Memory B cell (primary cell): ENCODE results near the gene RASAL2.
A peak's percentile ranks its signal among the peaks of the same experiment; 100 is the strongest.

Experiments used
- ATAC-seq: fragments of 150-1000 bp; cut with Tn5 transposase; 2 replicates; pipeline ENCODE4 v1.10.0; 2021; ENCODE audit warnings: low read depth, mild to moderate bottlenecking, moderate library complexity
- DNase-seq, 2 donors: peaks; one replicate each; pipeline ENCODE4 v3.0.0; 2022; ENCODE audit warnings: low spot score in 2 of 2
- H3K27ac Mint-ChIP-seq: one replicate; pipeline ENCODE4 v1.8.0; 2022; ENCODE audit warnings: mild to moderate bottlenecking, moderate library complexity, mixed read lengths
- H3K27me3 Mint-ChIP-seq: one replicate; pipeline ENCODE4 v1.8.0; 2022; ENCODE audit warnings: mixed read lengths
- H3K36me3 Mint-ChIP-seq: one replicate; pipeline ENCODE4 v1.8.0; 2022; ENCODE audit warnings: mild to moderate bottlenecking, mixed read lengths
- H3K4me1 Mint-ChIP-seq: one replicate; pipeline ENCODE4 v1.8.0; 2022; ENCODE audit warnings: mixed read lengths
- H3K4me3 Mint-ChIP-seq: one replicate; pipeline ENCODE4 v1.8.0; 2022; ENCODE audit warnings: mild to moderate bottlenecking, moderate library complexity, mixed read lengths
- H3K9me3 Mint-ChIP-seq: one replicate; pipeline ENCODE4 v1.8.0; 2022; ENCODE audit warnings: mixed read lengths

RASAL2 gene

DNA sequence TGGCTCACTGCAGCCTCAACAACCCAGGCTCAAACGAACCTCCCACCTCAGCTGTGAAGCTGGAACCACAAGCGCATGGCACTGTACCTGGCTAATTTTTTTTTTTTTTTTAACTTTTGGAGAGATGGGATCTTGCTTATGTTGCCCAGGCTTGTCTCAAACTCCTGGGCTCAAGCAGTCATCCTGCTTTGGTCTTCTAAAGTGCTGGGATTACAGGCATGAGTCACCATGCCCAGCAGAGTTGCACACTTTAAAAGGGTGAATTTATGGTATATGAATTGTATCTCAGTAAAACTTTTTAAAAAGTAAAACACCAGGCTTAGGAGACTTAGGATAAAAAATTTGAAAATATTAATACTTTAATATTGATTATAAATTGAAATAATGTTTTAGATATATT lies 303.8 kb downstream of the RASAL2 start:
- H3K27me3 Mint-ChIP-seq, result peaks cover 2% of the 10 kb centered on the region
- H3K4me1 Mint-ChIP-seq, result no peaks in the 10 kb centered on the region
- no peaks in the 10 kb centered on the region for H3K36me3 Mint-ChIP-seq
- H3K4me3 Mint-ChIP-seq, result no peak overlapping the region
- DNase-seq (no peak), ATAC-seq (no peak)
- H3K27ac Mint-ChIP-seq, result no peak overlapping the region
- peaks cover 2% of the 10 kb centered on the region for H3K9me3 Mint-ChIP-seq

DNA sequence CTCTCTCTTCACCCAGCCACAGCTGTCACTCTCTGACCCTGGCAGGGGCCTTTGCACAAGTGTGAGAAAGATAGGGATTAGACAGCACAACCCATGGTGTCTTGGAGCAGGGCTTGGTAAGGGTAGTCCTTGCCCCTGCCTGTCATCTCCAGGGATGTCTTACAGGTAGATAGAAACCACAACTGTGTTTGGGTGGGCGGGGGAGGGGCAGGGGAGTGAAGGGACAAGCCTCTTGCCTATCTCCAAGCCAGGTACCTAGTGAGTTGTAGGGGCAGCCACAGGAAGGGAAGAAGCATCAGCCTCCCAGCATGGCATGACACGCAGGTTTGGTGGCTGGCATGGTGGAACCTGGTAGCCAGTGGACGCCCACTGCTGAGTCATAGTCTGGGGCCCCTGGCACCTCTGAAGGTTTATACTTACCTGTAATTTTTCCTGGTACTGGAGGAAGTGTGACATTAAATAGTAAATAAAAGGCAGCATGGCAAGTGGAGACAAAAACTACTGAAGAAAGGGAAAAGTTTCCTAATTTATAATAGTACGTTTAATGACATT lies 305.3 kb downstream of the RASAL2 start:
- Mint-ChIP-seq H3K4me3 (no peak overlapping the region), H3K27ac (no peak overlapping the region), H3K4me1 (no peaks in the 10 kb centered on the region), H3K36me3 (no peaks in the 10 kb centered on the region), H3K9me3 (peaks cover 2% of the 10 kb centered on the region), H3K27me3 (no peaks in the 10 kb centered on the region)
- ATAC-seq, result no peak
- no peak for DNase-seq

DNA sequence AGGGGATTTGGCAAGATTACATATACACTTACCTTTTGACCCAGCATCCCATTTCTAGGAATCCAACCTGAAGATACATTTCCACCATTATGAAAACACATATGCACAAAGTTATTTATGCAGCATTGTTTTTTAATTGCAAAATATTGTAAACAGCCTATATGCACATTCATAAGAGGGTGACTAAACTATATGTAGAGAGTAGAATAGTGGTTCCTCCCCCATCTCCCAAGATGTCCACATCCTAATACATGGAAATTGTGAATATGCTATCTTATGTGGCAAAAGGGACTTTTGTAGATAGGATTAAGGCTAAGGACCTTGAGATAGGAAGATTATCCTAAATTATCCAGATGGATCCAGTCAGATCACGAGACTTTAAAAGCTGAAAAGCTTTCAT lies 311.2 kb downstream of the RASAL2 start:
- Mint-ChIP-seq H3K4me3 (no peak overlapping the region), H3K36me3 (peaks cover 2% of the 10 kb centered on the region), H3K27me3 (peaks cover 11% of the 10 kb centered on the region), H3K4me1 (no peaks in the 10 kb centered on the region), H3K27ac (no peak overlapping the region), H3K9me3 (peaks cover 3% of the 10 kb centered on the region)
- ATAC-seq (no peak), DNase-seq (no peak)

DNA sequence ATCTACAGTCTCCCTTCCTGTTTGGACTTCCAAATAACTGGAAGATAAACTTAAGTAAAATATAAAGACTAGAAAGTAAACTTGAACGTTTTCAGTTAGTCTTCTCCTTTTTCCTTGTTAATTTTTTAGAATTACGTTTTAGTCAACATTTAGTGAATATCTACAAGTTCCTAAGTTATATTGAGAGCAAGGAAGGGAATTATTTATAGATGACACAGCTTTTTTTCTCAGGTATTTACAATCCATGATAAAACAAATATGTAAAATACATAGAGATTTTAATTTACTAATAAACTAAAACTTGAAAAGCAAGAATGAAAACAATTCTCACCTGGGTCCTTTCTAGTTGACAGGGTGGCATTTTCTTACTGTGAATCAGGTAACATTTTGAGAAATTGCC lies 313.3 kb downstream of the RASAL2 start:
- peaks cover 11% of the 10 kb centered on the region for H3K27me3 Mint-ChIP-seq
- peaks cover 2% of the 10 kb centered on the region for H3K36me3 Mint-ChIP-seq
- H3K4me1 Mint-ChIP-seq, result peaks cover 5% of the 10 kb centered on the region
- DNase-seq (no peak), ATAC-seq (no peak)
- H3K9me3 Mint-ChIP-seq, result peaks cover 6% of the 10 kb centered on the region
- no peak overlapping the region for H3K4me3 Mint-ChIP-seq
- H3K27ac Mint-ChIP-seq, result no peak overlapping the region

DNA sequence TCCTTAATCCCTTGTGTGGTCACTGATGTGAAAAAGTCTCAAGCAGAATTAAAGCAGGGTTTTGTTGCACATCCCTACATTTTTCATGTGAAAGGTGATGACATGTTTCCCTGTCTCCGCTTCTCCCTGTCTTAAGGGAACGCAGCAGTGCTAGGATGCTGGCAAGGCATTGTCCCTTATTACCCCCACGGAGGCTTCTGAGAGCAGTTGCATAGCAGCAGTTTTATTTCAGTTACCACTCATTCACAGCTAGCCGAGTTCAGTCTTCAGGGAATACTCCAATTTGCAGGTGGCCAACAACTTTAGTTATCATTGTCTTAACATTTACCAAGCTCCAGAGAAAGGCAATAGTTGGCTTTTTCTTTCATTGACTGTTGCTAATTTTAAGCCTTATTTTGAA lies 313.8 kb downstream of the RASAL2 start:
- Mint-ChIP-seq H3K4me1 (peaks cover 7% of the 10 kb centered on the region), H3K36me3 (peaks cover 2% of the 10 kb centered on the region), H3K4me3 (no peak overlapping the region), H3K27me3 (peaks cover 11% of the 10 kb centered on the region), H3K9me3 (peaks cover 6% of the 10 kb centered on the region), H3K27ac (no peak overlapping the region)
- DNase-seq (no peak), ATAC-seq (no peak)

DNA sequence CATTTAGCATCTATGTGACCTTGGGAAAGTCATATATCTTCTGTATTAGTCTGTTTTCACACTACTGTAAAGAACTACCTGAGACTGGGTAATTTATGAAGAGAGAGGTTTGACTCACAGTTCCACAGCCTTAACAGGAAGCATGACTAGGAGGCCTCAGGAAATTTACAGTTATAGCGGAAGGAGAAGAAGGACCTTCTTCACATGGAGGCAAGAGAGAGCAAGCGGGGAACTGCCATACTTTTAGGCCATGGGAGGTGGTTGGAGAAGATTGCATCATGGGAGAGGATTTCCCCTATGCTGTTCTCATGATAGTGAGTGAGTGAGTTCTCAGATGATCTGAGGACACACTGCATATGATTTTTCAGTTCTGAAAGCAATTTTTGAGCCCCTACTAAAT lies 315.0 kb downstream of the RASAL2 start:
- H3K27me3 Mint-ChIP-seq, result peaks cover 11% of the 10 kb centered on the region
- H3K4me1 Mint-ChIP-seq, result peaks cover 10% of the 10 kb centered on the region
- no peak overlapping the region for H3K4me3 Mint-ChIP-seq
- ATAC-seq (no peak), DNase-seq (no peak)
- H3K36me3 Mint-ChIP-seq, result peaks cover 2% of the 10 kb centered on the region
- H3K27ac Mint-ChIP-seq, result no peak overlapping the region
- H3K9me3 Mint-ChIP-seq, result peaks cover 6% of the 10 kb centered on the region

DNA sequence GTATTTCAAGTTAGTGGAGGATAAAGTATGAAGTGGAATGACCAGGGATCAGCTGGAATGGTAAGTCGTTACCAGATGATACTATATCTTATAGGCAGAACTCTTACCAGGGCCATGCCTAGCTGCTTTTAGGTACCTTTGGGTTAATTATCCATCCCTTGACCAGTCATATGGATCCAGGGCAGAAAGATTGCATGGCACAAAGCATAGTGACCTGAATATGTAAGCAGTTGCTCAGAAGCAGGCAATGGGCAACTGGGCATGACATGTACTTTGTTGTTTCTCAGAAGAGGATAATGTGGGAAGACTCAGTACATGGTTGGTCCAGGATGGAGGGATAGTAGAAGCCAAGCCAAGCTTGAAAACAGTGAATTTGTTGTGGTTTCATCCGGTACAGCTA lies 315.6 kb downstream of the RASAL2 start:
- peaks cover 6% of the 10 kb centered on the region for H3K9me3 Mint-ChIP-seq

DNA sequence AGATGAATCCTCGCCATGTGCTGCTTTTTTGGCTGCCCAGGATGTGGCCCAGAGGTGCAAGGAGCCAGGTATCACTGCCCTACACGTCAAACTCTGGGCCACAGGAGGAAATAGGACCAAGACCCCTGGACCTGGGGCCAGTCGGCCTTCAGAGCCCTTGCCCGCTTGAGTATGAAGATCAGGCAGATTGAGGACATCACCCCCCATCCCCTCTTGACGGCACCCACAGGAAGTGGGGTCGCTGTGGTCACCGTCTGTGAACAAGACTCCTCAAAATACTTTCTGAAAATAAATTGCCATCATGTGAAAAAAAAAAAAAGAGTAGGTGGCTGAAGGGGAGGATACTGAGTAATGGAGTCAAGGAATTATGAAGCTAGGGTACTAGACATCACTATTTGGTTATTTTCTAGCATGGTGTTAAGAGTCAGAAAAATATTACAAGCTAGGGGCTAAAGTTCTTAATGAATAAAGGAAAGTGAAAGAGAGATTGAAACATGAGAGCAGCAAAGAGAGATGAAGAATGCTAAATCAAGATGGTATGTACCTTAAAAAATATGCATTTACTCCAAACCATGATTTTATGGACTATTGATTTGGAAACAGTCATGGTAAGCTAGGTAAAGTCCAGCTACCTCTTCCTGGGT lies 318.0 kb downstream of the RASAL2 start:
- H3K27me3 Mint-ChIP-seq, result peaks cover 8% of the 10 kb centered on the region
- peak overlapping the region; percentile 15 for H3K4me3 Mint-ChIP-seq
- H3K4me1 Mint-ChIP-seq, result peaks cover 10% of the 10 kb centered on the region
- peaks cover 6% of the 10 kb centered on the region for H3K9me3 Mint-ChIP-seq
- peaks cover 2% of the 10 kb centered on the region for H3K36me3 Mint-ChIP-seq
- no peak for DNase-seq
- ATAC-seq, result peak; percentile 14
- peak overlapping the region; percentile 2 for H3K27ac Mint-ChIP-seq

More for the DNA sequence above, 315.6 kb downstream of the RASAL2 start:
- peaks cover 10% of the 10 kb centered on the region for H3K4me1 Mint-ChIP-seq
- H3K36me3 Mint-ChIP-seq, result peaks cover 2% of the 10 kb centered on the region
- H3K27me3 Mint-ChIP-seq, result peaks cover 11% of the 10 kb centered on the region
- DNase-seq, result no peak
- H3K27ac Mint-ChIP-seq, result no peak overlapping the region
- no peak for ATAC-seq
- no peak overlapping the region for H3K4me3 Mint-ChIP-seq

DNA sequence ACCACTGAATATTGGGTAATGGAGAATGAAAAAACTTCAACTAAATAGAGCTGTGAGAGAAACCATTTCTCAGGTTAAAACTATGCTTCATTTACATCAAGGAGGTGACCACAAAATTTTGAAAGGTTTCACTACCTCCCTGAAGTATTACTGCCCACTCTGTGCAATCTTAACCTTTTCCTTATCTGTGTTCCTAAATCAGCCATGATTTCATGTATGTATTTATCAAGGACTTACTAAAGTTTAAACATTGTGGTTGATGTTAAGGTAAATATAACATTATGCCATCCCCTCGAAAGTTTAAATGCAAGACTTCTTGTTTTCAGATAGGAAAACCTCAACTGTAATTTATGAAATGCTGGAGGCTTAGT lies 318.5 kb downstream of the RASAL2 start:
- peaks cover 4% of the 10 kb centered on the region for H3K36me3 Mint-ChIP-seq
- peaks cover 10% of the 10 kb centered on the region for H3K4me1 Mint-ChIP-seq
- H3K27ac Mint-ChIP-seq, result peak overlapping the region; percentile 2
- DNase-seq (no peak), ATAC-seq (peak; percentile 53)
- no peak overlapping the region for H3K4me3 Mint-ChIP-seq
- H3K9me3 Mint-ChIP-seq, result peaks cover 8% of the 10 kb centered on the region
- H3K27me3 Mint-ChIP-seq, result peaks cover 8% of the 10 kb centered on the region

DNA sequence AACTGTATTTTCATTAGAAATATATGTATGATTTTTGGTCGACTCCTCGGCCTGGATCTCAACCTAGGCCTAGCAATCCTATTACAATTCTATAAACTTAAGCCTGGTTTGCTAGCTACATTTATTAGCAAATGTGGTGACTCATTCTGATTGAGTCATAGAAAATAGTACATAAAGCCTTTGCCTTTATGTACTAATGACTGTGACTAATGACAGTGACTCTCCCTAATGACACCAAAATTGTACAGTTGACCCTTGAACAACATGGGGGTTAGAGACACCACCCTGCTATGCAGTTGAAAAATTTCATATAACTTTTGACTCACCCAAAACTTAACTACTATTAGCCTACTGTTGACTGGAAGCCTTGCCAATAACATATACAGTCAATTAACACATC lies 324.0 kb downstream of the RASAL2 start:
- Mint-ChIP-seq H3K27ac (no peak overlapping the region), H3K4me1 (peaks cover 8% of the 10 kb centered on the region), H3K36me3 (peaks cover 2% of the 10 kb centered on the region), H3K27me3 (no peaks in the 10 kb centered on the region), H3K9me3 (peaks cover 2% of the 10 kb centered on the region), H3K4me3 (no peak overlapping the region)
- DNase-seq, result no peak
- no peak for ATAC-seq

DNA sequence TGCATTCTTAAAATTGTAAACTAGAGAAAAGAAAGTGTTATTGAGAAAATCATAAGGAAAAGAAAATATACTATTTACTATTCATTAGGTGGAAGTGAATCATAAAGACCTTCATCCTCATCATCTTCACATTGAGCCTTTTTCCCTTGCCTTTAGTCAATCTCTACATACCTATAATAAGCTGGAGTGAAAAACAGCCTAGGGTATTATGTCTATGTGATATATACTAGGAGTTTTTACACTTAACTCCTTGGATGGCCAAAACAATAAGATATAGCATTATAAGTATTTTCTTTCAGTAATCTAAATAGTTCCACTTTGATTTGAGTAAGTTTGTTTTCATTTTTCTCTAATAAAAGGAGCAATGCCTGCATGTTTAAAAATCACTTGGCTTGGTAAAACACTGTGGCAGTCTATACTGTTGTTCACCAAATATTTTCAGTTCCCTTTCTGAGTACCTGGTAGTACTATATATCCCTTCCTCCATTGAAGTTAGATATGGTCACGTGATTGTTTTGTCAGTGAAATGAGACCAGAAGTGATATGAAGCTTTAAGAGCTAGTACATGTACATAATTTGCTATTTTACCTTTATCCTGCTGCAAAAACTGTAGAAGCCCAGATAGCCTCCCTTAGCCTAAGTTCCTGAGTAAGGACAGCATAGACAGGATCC lies 324.5 kb downstream of the RASAL2 start:
- no peak overlapping the region for H3K27ac Mint-ChIP-seq
- peaks cover 2% of the 10 kb centered on the region for H3K9me3 Mint-ChIP-seq
- DNase-seq (peak in 1 of 2 donors; percentile 1), ATAC-seq (peak; percentile 98)
- H3K36me3 Mint-ChIP-seq, result peaks cover 2% of the 10 kb centered on the region
- no peaks in the 10 kb centered on the region for H3K27me3 Mint-ChIP-seq
- peaks cover 7% of the 10 kb centered on the region for H3K4me1 Mint-ChIP-seq
- no peak overlapping the region for H3K4me3 Mint-ChIP-seq

DNA sequence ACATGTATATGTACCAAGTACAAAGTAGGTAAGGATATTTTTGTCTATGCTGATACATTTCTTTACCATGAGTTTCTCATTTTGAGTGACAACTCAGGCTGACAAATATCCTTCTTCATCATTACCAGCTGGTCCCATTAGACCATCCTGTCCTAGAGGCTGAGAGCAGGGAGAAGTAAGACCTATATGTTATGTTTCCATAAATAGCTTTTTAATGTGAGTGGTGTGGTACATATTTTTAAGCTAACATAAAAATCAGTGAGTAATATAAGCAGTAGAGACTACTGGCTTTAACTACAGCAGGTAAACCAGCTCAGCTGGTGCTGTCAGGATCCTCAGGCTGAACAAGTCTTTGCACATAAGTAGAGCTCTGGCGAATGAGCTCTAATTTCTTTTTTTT lies 340.5 kb downstream of the RASAL2 start:
- H3K27me3 Mint-ChIP-seq, result peaks cover 2% of the 10 kb centered on the region

DNA sequence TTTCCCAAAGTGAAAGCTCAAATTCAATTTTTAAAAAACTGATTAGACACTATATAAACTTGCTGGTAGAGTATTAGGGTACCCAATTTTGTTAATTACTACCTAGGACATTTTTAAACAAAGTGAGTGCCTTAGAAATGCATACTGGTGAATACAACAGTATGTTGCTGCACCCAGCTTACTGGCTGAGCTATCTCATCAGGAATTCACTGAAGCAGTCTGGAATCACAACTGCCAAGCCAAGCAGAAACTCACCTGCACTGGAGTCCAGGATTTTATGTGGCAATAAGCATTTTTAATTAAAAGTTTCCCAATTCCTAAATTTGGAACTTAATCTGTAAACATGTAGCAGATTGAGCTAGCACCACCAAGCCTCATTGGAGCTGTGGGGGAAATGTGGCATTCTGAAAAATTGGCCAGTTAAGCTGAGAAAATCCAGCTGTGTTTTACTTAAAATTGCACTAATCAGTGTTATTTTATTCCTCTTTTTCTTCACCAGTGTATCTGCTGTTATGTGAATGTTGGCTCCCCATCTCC lies 341.1 kb downstream of the RASAL2 start:
- DNase-seq (no peak), ATAC-seq (no peak)
- peaks cover 4% of the 10 kb centered on the region for H3K27me3 Mint-ChIP-seq
- no peaks in the 10 kb centered on the region for H3K36me3 Mint-ChIP-seq
- no peaks in the 10 kb centered on the region for H3K9me3 Mint-ChIP-seq
- H3K4me1 Mint-ChIP-seq, result no peaks in the 10 kb centered on the region
- H3K27ac Mint-ChIP-seq, result no peak overlapping the region
- H3K4me3 Mint-ChIP-seq, result no peak overlapping the region

More for the DNA sequence above, 340.5 kb downstream of the RASAL2 start:
- Mint-ChIP-seq H3K27ac (no peak overlapping the region), H3K4me1 (no peaks in the 10 kb centered on the region), H3K9me3 (no peaks in the 10 kb centered on the region), H3K4me3 (no peak overlapping the region), H3K36me3 (no peaks in the 10 kb centered on the region)
- DNase-seq, result no peak
- ATAC-seq, result no peak

DNA sequence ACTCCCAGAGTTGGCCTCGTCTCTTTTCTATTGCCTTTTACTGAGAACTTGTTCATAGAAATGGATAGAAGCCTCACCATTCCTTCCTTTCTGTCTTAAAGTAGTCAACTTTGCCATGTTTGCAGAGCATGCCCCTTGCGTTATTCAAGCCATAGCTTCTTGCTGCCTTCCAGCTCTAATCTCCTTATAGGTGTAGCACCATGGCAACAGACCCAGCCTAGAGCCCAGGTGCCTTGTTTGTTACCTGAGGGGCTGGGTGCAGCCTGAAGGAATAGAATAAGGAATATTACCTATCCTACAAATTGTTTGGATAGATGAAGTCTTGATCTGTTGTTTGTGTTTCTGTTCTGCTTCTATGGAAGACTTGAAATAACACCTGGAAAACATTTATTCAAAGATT lies 343.0 kb downstream of the RASAL2 start:
- H3K4me1 Mint-ChIP-seq, result no peaks in the 10 kb centered on the region
- ATAC-seq (no peak), DNase-seq (no peak)
- H3K4me3 Mint-ChIP-seq, result no peak overlapping the region
- no peak overlapping the region for H3K27ac Mint-ChIP-seq
- peaks cover 1% of the 10 kb centered on the region for H3K9me3 Mint-ChIP-seq
- H3K27me3 Mint-ChIP-seq, result peaks cover 7% of the 10 kb centered on the region
- H3K36me3 Mint-ChIP-seq, result peaks cover 2% of the 10 kb centered on the region
